Adrenal gland (tissue), 5 donors: ENCODE measurements around the gene CSAD.

Experiments
- POLR2A ChIP-seq, 2 donors: fragments of 450-650 bp; IDR thresholded peaks; one replicate each; pipeline ENCODE4 v1.6.1; 2017; ENCODE audit warnings: antibody characterized with exemption in 2 of 2, mild to moderate bottlenecking in 2 of 2, moderate library complexity in 1 of 2
- TF ChIP-seq, protein P1 (sequence below), 6 experiments: fragments of 450-650 bp in 4 of 6; fragments of 200-600 bp in 2 of 6; sonication (generic) in 1 of 6; IDR thresholded peaks; 1 replicate in 5 of 6; 2 replicates in 1 of 6; pipeline versions ENCODE4 v1.5.1 to v1.8.0; 2016 to 2021; ENCODE audit warnings: antibody characterized with exemption in 6 of 6, mild to moderate bottlenecking in 2 of 6, moderate library complexity in 1 of 6
- donor health status: DM: no; HTN: no; CAD: no.

DNA sequence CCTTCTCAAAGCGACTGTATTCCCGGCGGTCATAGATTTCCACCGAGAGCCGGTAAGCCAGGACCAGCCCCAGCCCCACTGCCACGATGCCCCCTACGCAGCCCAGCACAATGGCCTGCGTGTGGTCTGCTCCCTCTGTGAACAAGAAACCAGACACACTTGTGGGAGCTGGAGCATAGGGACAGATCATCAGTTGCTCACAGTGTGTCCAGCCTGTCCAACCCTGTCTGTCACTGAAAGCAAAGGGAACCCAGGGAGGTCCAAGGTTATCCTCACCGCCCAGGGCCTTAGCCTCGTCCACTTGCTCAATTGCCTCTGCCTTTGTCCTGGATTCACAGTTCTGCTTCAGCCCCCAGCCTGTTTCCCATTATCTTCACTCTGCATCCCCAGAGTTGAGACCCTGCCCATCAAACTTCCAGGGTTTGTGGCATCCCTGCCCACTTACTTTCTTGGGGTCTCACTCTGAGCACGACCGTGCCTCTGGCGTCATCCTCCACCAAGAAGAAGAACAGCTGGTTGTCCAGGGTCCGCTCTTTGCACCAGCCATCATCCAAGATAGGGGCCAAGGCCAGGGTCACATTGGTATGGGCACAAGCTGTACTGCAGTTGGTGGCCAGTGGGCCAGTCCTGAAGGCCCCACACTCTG is 11.3 kb upstream of the CSAD start:
- TF ChIP-seq, protein P1, sequence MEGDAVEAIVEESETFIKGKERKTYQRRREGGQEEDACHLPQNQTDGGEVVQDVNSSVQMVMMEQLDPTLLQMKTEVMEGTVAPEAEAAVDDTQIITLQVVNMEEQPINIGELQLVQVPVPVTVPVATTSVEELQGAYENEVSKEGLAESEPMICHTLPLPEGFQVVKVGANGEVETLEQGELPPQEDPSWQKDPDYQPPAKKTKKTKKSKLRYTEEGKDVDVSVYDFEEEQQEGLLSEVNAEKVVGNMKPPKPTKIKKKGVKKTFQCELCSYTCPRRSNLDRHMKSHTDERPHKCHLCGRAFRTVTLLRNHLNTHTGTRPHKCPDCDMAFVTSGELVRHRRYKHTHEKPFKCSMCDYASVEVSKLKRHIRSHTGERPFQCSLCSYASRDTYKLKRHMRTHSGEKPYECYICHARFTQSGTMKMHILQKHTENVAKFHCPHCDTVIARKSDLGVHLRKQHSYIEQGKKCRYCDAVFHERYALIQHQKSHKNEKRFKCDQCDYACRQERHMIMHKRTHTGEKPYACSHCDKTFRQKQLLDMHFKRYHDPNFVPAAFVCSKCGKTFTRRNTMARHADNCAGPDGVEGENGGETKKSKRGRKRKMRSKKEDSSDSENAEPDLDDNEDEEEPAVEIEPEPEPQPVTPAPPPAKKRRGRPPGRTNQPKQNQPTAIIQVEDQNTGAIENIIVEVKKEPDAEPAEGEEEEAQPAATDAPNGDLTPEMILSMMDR (IDR thresholded peaks at IDR 0.05): no peak
- no peak for TF ChIP-seq POLR2A (IDR thresholded peaks at IDR 0.05)
